Esophagus squamous epithelium (tissue), 5 donors: Measurements from ENCODE around the gene BTG2. TPM values are rescaled to one million over a fixed set of nuclear protein-coding genes. Genes with fewer than 3 reads are reported as not detected.

Experiments
- DNase-seq: peaks from one replicate; lab custom pipeline; 2025; lab: John Stamatoyannopoulos, UW
- H3K27ac ChIP-seq, 4 donors: fragments of 200-600 bp; sonication (generic); one replicate each; pipeline ENCODE4 v1.5.1; 2016 to 2019; ENCODE audit warnings: mild to moderate bottlenecking in 1 of 4
- H3K27me3 ChIP-seq, 4 donors: fragments of 200-600 bp; sonication (generic); 1 replicate in 3 of 4; 2 replicates in 1 of 4; pipeline versions ENCODE4 v1.5.1 to v1.6.0; 2017 to 2021; ENCODE audit warnings: antibody characterized with exemption in 1 of 4
- H3K36me3 ChIP-seq, 3 donors: fragments of 200-600 bp; sonication (generic); one replicate each; pipeline ENCODE4 v1.5.1; 2016 to 2019
- H3K4me1 ChIP-seq, 3 donors: fragments of 200-600 bp; sonication (generic); one replicate each; pipeline ENCODE4 v1.5.1; 2017 to 2019
- H3K4me3 ChIP-seq, 4 donors: fragments of 200-600 bp; sonication (generic); 1 replicate in 3 of 4; 2 replicates in 1 of 4; pipeline ENCODE4 v1.5.1; 2016 to 2019; ENCODE audit warnings: mild to moderate bottlenecking in 2 of 4, moderate library complexity in 1 of 4
- H3K9me3 ChIP-seq, 3 donors: fragments of 200-600 bp; sonication (generic); one replicate each; pipeline ENCODE4 v1.5.1; 2016 to 2019
- POLR2A ChIP-seq, 4 donors: fragments of 450-650 bp; IDR thresholded peaks; one replicate each; pipeline ENCODE4 v1.6.1; 2017; ENCODE audit warnings: antibody characterized with exemption in 4 of 4, mild to moderate bottlenecking in 4 of 4, moderate library complexity in 3 of 4
- WGBS, 2 donors: methylation state at CpG; one replicate each; pipeline ENCODE4 v1.1.5; 2018; 5-methylcytosine and 5-hydroxymethylcytosine counted together
- intact Hi-C: fragments of 100-400 bp; cut with DNase I; formaldehyde crosslinking; loops from one replicate; pipeline ENCODE4 v1.15.0; 2022
- total RNA-seq, 4 donors: library from RNA; depleted of rRNA; stranded (reverse); fragments of >200 nt; gene quantifications; one replicate each; pipeline ENCODE4 v1.1.0, GENCODE V29; 2016
- TF ChIP-seq, protein P1 (sequence below), 6 experiments: fragments of 450-650 bp in 4 of 6; fragments of 200-600 bp in 2 of 6; sonication (generic) in 2 of 6; IDR thresholded peaks; one replicate each; pipeline ENCODE4 v1.5.1; 2016 to 2019; ENCODE audit warnings: antibody characterized with exemption in 6 of 6, mild to moderate bottlenecking in 4 of 6, moderate library complexity in 4 of 6
- donor health status: DM: yes; HTN: yes; CAD: no.

Gene BTG2
- total RNA-seq, 4 donors from 2014 or later = 29.7 to 46.2 (median 41.3) TPM

- intact Hi-C loops = loop anchor here (5.0 to 10.0 kb wide), 2 partner anchors 145 to 272 kb away; no protein-coding TSS in a partner anchor
- DNase-seq = no peak
- WGBS, 2 donors = 22 to 28% methylated on average over 5 to 6 of the region's 23 CpGs
- H3K36me3 ChIP-seq = no peaks in the 10 kb centered on the region
- H3K4me1 ChIP-seq = peaks cover 0 to 31% (median 3%) of the 10 kb centered on the region in 3 donors
- TF ChIP-seq, protein P1, sequence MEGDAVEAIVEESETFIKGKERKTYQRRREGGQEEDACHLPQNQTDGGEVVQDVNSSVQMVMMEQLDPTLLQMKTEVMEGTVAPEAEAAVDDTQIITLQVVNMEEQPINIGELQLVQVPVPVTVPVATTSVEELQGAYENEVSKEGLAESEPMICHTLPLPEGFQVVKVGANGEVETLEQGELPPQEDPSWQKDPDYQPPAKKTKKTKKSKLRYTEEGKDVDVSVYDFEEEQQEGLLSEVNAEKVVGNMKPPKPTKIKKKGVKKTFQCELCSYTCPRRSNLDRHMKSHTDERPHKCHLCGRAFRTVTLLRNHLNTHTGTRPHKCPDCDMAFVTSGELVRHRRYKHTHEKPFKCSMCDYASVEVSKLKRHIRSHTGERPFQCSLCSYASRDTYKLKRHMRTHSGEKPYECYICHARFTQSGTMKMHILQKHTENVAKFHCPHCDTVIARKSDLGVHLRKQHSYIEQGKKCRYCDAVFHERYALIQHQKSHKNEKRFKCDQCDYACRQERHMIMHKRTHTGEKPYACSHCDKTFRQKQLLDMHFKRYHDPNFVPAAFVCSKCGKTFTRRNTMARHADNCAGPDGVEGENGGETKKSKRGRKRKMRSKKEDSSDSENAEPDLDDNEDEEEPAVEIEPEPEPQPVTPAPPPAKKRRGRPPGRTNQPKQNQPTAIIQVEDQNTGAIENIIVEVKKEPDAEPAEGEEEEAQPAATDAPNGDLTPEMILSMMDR (IDR thresholded peaks at IDR 0.05) = peak; percentile 43 to 80 (median 68)
- TF ChIP-seq POLR2A (IDR thresholded peaks at IDR 0.05) = no peak
- no peaks in the 10 kb centered on the region for H3K9me3 ChIP-seq
- H3K4me3 ChIP-seq = no peak overlapping the region
- H3K27ac ChIP-seq = no peak overlapping the region
- H3K27me3 ChIP-seq = peaks cover 0 to 3% (median 0%) of the 10 kb centered on the region in 4 donors
Observed at GRCh38 chr1:203342192-203342940, 37.0 kb downstream of the BTG2 start.

DNA sequence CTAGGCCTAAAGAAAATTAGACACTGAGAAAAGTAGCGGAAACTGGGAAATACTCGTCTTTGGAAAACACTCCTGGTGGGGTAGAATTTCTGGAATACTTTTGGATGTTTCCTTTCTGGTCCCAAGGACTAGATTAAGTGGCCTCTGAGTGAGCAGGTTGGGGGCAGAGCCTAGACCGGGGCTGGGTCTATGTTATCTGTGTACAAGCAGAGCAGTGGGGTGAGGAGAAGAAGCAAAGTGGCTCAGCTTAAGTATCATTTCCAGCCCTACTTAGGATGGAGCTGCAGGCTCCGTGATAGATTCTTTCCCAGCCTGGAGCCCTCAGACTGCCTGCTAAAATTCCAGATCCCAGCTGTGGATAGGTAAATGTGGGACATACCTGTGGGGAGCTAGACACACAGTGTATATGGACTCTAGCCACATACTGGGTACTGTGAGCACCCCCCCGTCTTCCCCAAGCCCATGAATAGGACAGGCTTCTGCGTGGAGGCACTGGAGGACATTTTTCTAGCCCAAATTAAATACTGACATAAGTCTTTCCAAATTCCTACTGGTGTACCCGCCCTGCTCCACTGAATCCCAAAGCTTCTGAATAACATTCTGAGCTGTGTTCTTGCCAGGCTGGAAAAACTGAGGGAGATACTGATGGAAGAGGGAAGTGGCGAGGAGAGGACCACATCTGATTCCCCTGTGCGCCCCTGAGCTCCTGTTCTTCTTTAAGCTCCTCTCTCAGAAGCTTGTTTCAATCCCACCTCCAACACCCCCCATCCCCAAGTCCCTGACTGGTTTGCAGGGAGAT, 38.8 kb downstream of the BTG2 start:
- Histone ChIP-seq H3K4me3 (no peak overlapping the region), H3K27me3 (peaks cover 0 to 3% (median 0%) of the 10 kb centered on the region in 4 donors), H3K36me3 (no peaks in the 10 kb centered on the region), H3K27ac (peak overlapping the region in 2 of 4 donors; percentile 25 to 54), H3K4me1 (peaks cover 0 to 22% (median under 1%) of the 10 kb centered on the region in 3 donors), H3K9me3 (no peaks in the 10 kb centered on the region)
- intact Hi-C loops = loop anchor here (5.0 to 10.0 kb wide), 2 partner anchors 143 to 271 kb away; no protein-coding TSS in a partner anchor
- WGBS, 2 donors = 68 to 72% methylated on average over 7 to 9 of the region's 9 CpGs
- TF ChIP-seq, protein P1 (IDR thresholded peaks at IDR 0.05) = no peak
- TF ChIP-seq POLR2A (IDR thresholded peaks at IDR 0.05) = no peak
- no peak for DNase-seq

DNA sequence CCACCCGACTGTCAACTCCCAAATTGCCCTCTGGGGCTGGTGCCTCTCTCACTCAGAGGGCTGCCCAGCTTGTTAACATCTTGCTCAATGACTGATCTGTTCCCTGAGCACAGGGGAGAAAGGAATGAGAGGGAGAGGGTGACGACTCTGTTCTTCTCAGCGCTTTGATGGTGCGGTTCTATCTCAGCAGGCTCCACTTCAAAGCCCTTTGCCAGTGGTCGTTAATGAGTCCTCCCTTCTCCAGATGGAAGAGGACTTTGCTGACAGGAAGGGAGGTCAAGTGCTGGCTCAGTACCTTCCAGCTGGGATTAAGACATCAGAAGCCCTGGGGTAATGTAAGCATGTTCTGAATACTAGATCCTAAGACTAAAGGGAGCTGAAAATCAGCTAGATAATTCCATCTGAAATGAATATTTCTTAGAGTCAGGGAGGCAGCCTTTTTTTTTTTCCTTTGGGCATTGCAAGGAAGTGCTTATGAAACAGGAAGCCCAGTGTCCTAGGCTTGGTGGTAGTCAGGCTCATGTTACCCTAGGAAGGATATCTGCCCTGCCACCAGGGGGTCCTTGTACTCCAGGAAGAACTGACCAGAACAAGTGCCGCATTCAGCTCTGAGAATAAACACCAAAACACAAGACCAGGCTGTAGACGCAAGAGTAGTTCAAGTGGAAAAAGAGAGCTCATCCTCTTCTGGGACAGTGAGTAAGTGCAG, 40.9 kb downstream of the BTG2 start:
- Histone ChIP-seq H3K36me3 (no peaks in the 10 kb centered on the region), H3K9me3 (no peaks in the 10 kb centered on the region), H3K4me3 (no peak overlapping the region), H3K4me1 (peaks cover 2 to 23% (median 3%) of the 10 kb centered on the region in 3 donors), H3K27ac (peak overlapping the region in 2 of 4 donors; percentile 19 to 45), H3K27me3 (peaks cover 0 to 3% (median 0%) of the 10 kb centered on the region in 4 donors)
- intact Hi-C loops = loop anchor here (10.0 kb wide), 1 partner anchor 269 kb away; no protein-coding TSS in a partner anchor
- 29 to 62% methylated on average over 4 to 7 of the region's 7 CpGs for WGBS, 2 donors
- TF ChIP-seq, protein P1 (IDR thresholded peaks at IDR 0.05) = no peak
- no peak for TF ChIP-seq POLR2A (IDR thresholded peaks at IDR 0.05)
- no peak for DNase-seq

GRCh38 chr1:203346769-203347102, 41.4 kb downstream of the BTG2 start:
- intact Hi-C loops = loop anchor here (10.0 kb wide), 1 partner anchor 268 kb away; no protein-coding TSS in a partner anchor
- Histone ChIP-seq H3K9me3 (no peaks in the 10 kb centered on the region), H3K27me3 (peaks cover 0 to 3% (median 0%) of the 10 kb centered on the region in 4 donors), H3K4me3 (no peak overlapping the region), H3K27ac (peak overlapping the region in 1 of 4 donors; percentile 45), H3K36me3 (no peaks in the 10 kb centered on the region), H3K4me1 (peaks cover 3 to 28% (median 5%) of the 10 kb centered on the region in 3 donors)
- 86 to 92% methylated on average over 3 of the region's 3 CpGs for WGBS, 2 donors
- TF ChIP-seq, protein P1 (IDR thresholded peaks at IDR 0.05) = no peak
- no peak for TF ChIP-seq POLR2A (IDR thresholded peaks at IDR 0.05)
- no peak for DNase-seq
